ENCODE results near the gene ANKS3.

The ANKS3 gene

DNA sequence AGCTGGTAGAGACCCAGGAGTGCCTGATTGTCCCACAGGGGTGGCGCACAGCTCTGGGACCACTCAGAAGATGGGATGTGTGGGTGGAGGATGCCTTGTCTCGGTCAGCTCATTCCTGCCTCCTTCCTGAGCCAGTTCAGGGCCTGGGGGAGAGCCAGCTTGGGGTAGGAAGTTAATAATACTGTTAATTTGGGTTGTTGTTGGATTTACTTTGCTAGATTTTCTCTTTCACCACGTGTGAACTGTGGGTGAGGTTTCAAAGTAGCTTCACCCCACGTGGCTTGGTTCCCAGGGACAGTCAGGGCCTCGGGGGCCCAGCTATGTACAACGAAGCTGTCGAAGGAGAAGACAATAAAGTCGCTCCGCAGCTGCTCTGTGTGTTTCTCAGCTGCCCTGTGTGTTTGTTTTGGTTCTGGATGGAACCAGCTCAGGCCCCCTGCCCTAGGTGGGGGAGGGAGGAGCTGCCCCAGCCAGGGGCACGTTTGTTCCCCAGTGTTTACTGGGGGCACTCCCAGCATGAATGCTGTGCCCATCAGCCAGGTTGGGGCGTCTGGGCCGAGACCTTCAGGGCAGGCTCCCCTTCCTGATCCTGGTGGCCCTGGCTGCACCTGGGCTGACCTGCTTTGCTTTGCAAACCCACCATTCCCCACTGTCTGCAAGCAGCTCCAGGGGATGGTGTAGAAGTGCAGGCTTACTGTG, 38.4 kb downstream of the ANKS3 start:
- DNase-seq = no peak

DNA sequence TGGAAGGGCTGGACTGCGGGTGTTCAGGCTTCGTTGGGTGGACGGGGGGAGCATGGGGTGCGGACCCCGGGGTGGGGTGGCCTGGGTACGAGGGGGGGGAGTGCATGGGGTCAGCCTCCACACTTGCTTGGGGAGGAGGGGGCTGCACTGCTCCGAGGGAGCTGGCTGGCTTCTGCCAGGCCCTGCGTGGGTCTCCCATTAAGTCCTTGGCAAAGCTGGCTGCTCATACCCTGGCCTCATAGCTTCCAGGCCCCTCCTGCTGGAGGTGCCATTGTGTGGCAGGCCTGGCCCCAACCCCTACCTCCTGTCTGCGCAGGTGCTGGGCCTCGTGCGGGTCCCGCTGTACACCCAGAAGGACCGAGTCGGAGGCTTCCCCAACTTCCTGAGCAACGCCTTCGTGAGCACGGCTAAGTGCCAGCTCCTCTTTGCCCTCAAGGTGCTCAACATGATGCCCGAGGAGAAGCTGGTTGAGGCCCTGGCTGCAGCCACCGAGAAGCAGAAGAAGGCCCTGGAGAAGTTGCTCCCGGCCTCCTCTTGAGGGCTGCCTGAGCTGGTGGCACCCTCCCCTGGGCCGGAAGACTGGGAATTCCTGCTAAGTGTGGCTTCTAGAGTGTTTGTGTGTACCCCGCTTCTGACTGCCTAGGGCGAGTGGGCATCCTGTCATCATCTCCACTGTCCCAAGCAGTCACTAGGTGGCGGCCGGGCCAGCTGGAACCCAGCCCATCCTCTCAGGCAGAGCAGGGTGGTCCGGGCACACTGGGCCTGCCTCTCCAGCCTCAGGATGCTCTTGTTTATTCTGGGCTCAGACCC, 39.2 kb downstream of the ANKS3 start:
- DNase-seq = no peak

DNA sequence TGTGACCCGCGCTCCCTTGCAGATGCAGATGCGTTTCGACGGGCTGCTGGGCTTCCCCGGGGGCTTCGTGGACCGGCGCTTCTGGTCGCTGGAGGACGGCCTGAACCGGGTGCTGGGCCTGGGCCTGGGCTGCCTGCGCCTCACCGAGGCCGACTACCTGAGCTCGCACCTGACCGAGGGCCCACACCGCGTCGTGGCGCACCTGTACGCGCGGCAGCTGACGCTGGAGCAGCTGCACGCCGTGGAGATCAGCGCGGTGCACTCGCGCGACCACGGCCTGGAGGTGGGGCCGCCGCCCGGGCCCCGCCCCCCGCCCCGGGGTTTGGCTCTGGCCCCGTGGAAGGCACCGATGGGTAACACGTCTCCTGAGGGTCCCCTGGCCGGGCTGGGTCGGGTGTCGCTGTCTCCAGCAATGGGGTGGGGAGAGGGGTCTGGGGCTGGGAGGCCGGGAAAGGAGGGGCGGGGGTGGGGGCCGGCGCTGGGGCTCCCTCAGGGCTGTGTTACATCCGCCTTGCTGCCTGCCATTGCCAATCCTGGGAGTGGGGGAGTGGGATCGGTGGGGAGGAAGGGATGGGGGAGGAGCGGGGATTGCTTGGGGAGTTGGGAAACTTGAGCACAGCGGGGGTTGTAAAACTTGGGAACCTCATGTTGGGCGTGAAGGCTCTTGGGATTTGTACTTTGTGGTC, 40.0 kb downstream of the ANKS3 start:
- DNase-seq = peak; percentile 41

DNA sequence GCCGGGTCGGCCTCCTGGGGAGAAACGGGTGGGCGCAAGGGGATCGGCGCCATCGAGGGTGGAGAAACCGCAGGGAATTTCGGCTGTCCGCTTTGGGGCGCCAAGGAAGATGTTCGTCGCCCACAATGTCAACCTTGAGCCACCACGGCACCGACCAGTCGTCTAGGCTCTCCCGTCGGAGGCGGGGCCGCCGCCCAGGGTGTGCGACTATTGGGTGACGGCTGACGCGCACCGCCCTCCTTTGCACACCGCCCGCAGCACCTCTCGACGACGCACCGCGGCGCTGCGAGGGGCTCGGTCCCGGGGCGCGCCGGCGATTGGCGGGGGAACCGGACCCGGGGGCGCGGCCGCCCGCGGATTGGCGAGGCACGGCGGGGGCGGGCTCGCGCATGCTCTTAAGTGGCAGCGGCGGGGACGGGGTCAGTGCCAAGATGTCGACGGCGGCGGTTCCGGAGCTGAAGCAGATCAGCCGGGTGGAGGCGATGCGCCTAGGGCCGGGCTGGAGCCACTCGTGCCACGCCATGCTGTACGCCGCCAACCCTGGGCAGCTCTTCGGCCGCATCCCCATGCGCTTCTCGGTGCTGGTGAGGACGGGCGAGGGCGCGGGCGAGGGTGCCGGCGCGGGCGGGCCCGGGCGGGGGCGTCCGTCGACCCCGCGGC, 40.6 kb downstream of the ANKS3 start, which contains the start of gene NUDT16L1:
Gene NUDT16L1 (plus strand): TSS at position 267 of the 660 bp plus-strand sequence. CDS start 165 bp downstream, at position 432.
- DNase-seq = peak; percentile 93

DNA sequence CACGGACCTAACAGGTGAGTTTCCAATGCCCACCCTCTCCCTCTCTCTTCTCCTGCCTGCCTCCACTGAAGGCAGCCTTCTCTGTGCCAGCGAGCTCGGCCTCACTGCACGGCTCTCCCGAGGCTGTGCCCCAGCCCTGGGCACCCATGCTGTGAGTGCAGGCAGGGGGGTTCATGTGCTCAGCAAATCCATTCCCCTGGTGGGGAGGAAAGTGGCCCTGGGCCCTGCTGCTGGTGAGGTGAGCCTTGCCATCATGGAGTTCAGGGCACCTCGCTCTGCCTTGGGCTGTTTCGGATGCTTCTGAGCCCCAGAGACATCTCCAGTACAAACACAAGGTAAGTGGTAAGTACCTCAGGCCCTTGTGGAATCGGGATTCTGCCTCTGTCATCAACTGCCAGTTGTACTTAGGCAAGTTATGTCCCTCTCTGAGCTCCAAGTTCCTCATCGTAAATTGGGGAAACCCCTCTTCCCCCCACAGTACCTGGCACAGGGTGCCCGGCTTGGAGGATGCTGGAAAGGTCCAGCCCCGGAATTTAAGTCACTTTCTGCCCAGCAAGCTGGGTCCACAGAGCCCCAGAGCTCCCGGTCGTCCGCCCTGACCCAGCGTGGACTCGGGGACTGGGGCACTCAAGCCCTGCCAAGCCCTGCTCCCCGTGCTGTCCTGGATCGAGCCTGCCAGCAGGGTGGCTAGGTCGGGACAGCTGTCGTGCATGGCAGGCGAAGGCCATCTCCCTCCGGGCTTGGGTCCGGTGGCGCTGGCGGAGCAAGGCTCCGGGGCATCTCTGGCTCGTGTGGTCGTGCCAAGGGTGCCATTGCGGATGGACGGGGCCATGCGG, 41.4 kb downstream of the ANKS3 start:
- DNase-seq = no peak

DNA sequence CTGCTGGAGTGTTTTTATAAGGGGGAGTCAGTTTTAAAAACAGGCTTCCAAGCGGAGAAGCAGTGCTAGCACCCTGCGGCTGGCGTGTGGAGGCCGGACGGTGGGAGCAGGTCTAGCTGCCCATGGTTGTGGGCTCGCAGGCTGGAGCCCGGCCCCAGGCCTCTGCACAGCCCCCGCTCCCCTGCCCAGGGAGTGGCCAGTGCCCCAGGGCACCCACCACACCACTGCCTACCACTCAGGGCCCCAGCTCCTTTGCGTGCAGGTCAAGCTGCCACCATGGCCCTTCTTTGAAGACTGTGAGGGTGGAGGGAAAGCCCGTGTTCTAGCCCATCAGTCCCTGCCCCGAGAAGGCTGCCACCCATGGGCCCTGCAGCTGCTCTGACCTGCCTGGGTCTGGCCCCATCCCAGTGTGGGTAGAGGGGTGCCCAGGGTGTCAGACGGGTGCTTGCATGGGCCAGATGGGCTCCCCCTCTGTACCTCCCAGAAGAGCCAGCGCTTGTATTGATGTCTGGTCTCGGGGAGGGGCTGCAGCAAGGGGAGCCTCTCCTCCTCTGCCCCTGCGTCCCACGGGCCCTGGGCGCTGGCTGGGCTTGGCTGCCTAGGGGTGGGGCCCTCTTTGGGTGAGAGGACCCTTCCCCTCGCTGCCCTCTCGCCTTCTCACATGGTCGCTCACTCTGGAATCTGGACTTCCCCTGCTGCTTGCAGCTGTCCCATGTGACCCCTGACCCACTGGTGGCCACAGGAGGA, 42.2 kb downstream of the ANKS3 start:
- no peak for DNase-seq

DNA sequence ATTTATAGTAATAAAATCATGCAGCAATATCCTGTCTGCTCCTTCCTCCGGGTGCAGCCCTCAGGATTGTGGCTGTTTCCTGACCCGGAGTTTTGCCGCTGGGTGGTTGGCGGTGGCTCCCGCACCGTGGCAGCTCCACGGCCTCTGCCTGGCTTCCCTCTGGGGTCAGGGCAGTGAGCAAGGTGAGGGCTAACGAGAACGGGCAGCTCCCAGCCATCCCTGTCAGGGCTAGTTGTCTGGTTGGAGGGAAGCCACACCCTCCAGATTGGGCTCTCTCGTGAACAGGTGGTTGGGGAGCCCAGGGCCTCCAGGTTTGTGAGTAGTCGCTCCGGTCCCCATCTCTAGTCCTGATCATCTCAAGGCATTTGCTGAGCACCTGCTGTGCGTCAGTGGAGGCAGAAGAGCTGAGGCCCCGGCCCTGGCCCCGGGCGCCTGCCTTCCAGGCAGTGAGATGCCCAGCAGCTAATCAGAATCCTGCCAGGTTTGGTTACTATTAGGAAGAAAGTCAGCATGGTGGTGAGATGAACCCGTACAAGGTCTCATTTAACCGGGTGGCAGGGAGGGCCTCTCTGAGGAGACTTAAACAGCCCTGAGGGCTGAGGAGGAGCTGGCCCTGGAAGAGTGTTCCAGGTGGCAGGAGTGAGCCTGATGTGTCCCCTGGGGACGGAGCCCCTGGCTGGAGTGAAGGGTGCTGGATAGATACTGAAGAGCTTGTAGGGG, 43.0 kb downstream of the ANKS3 start:
- no peak for DNase-seq

DNA sequence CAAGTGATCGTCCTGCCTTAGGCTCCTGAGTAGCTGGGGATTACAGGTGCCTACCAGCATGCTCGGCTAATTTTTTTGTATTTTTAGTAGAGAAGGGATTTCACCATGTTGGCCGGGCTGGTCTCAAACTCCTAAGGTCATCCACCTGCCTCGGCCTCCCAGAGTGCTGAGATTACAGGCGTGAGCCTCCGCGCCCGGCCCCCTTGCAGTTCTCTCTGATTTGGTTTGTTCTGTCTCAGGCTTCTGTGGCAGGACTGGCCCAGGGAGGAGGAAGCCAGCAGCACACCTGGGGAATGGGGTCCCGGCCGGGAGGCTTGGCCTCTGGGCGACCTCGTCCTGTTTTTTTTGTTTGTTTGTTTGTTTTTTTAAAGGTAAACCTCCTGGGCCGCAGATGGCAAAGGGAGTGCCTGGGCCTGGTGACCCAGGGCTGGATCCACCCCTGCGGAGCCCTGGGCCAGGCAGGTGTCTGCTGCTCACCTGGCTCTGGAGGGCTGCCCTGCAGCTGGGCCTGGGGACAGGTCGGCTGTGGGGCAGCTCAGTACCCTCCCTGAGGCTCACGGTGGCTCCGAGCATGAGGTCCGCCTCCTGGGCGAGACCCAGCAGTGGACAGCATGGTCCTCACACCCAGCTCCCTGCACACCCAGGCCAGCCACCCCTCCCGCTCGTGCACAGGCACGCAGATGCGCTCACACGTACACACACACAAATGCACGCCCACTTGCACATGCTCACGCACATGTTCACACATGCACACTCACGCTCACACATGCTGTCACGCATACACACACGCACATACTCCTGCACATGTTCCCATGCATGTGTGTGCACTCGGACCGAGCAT, 44.0 kb downstream of the ANKS3 start:
- DNase-seq = no peak

DNA sequence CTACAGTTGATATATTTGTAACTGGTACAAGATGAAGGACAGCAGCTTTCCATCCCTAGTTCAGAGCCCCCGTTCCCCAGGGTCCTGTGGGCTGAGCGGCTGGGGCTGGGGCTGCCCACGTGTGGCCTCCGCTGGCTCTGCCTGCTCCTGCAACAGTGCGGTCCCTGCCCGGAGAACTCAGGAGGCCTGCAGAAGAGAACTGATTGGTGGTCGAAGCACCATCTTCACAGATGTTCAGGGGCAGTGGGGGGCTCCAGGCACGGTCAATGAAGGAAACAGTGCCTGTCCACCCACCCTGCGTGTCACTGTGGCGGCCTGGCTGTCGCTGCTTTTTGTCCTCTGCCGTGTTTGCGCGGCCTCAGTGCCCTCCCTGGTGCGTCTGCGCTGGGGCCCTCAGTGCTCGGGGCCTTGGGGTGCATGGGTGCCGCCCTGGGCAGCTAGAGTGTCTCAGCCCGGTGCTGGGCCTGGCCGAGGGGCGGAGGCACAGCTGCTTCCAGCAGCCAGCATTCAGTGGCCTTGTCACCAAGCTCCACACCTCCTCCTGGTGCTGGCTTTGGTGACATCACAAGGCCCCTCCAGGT, 44.9 kb downstream of the ANKS3 start:
- no peak for DNase-seq

DNA sequence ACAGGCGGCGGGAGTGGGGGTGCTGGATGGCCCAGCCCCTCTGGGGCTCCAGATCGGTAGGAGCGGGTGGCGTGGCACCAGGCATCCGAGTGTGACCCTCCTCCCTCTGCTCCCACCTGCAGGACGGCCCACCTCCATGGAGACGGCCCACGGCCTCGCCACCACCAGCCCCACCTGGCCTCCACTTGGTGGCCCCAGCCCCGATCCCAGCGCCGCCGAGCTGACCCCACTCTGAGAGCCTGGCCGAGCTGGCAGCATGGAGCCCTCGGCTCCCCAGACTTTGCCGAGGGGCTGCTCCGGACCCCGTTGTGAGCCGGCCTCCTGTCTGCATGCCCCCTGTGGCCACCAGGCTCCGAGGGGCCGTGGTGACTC, 45.4 kb downstream of the ANKS3 start:
- no peak for DNase-seq

DNA sequence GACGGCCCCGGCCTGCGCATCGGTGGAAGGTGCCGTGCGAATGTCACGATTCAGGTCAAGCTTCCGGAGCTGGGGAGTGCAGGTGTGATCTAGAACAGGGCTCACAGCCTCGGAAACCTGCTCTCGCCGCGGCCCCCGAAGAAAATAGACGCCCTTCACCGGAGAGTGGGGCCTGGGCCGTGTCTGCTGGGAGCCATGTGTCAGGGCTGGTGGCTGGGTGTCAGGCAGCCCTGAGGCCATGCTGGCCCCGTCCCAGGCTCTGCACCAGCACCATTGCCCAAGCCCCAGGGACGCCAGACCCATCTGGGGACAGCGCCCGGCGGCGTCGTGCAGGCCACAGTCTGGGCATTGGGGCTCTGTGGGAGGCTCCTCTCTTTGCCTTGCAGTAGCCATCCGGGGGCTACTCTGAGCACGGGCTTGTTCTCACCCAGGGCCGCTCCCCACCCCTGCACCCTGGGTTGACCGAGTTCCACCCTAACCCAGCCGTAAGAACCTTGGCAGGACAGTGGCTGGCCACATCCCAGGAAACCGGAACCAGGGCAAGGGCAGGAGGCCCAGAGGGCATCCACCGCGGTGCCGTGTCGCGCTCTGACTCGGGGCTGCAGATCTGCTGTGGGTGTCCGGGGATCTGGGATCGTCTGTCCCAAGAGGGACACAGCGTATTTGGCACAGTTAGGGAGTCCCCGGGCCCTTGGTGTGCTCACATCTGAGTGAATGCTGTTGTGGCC, 46.0 kb downstream of the ANKS3 start:
- no peak for DNase-seq

DNA sequence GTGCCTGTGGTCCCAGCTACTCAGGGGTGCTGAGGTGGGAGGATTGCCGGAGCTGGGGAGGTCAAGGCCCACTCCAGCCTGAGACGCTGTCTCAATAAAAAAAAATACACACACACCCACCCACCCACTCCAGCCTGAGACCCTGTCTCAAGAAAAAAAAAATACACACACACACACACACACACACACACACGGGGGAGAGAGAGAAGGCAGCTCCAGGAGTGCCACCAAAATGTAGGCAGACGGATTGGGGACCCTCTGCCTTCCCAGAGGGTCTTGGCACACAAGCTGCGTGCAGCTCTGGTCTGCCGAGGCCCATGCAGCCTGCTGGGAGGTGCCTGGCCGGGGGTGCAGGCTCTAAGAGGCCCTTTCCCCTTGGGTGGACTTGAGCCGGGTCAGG, 46.7 kb downstream of the ANKS3 start:
- no peak for DNase-seq

DNA sequence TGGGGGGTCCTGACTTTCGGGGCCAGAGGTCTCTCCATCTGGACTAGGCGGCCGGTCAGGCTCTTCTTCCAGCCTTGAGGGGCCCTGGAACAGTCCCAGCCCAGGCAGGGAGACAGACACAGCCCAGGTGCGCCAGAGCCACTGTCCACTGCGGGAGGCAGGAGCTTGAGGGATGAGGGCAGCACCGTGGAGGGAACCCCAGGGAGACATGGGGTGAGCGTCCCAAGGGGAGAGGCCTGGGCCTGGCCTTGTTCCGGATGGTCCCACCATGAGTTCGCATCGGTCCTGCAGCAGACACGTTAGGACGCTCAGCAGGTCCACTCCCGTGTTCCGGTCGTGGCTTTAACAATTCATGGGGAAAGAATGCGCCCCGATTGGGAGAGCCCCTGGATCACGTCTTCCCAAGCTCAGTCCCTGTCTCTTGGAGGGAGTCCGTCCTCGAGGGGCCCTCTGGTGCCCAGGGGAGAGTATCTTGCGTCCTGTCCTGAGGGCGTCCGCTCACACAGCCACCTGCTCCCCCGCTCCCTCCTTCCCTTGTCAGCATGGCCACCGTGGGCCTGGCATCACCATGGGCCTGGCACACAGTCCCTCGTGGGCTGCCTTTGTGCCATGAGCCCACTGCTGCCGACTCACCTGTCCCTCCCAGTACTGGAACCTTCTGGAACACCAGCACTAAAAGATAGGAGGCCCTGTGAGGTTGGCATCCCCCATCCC, 47.4 kb downstream of the ANKS3 start:
- DNase-seq = no peak

DNA sequence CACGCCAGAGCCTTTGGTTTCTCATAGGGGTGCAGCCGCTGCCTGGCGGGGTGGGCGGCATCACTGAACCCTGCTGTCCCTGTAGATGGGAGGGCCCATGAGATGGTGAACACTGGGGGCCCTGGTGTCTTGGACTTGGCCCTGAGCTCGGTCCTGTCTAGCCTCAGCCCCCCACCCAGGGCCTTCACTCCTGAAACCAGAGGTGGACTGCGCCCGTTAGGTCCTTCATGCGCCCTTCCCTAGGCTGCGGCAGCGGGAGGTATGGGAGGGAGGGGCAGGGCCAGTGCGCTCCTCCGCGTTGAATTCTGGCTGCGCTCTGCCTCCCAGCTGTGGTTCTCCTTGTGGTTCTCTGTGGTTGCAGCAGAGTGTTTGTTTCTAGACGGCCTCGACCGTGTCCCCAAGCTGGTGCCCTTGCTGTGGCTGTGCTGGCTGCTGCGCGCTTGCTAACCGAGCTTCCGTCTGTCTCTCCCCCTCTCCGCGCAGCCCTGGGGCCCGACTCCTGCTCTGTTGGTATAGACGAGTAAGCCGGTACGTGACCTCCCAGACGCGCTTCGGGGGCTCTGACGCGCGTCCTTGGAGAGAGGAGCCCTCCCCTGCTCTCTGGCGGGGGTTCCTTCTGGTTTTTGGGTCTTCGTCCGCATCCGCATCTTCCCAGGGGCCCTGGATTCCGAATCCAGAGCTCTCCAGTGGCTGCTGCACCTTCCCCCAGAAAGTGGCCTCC, 48.1 kb downstream of the ANKS3 start:
- no peak for DNase-seq

DNA sequence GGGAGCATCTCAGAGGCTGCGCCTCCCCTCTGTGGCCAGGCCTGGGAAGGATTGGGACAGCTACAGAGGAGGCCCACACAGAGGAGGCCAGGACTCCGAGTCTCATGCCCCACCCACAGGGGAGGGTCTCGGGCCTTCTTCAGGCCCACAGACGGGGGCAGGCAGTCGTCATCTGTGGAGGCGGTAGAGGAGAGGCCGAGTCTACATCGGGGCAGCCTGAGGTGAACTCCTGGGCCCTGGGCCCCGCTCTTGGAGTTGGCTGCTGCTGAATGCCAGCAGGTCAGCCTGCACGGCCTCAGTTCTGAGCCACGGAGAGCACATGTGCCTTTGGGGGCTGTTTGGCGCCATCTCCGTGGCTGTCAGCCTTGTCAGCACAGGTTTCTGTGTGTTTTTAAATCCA, 48.8 kb downstream of the ANKS3 start:
- no peak for DNase-seq

DNA sequence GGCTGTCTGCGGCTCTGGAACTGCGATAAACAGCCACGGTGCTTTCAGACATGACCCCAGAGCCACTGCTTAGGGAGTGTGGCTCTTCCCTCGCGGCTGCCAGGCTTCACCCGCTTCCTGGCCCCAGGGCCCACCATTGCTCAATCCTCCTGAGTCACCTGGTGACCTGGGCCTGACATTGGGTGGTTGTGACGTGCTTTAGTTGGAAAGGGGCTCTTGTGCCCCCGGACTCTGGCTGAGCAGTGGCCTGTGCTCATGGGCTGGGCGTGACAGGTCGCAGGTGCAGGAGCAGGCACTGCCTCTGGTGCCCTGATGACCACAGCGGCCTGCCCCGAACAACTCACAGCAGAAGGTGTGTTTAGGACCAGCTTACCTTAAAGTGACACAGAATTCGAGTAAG, 49.3 kb downstream of the ANKS3 start:
- no peak for DNase-seq

DNA sequence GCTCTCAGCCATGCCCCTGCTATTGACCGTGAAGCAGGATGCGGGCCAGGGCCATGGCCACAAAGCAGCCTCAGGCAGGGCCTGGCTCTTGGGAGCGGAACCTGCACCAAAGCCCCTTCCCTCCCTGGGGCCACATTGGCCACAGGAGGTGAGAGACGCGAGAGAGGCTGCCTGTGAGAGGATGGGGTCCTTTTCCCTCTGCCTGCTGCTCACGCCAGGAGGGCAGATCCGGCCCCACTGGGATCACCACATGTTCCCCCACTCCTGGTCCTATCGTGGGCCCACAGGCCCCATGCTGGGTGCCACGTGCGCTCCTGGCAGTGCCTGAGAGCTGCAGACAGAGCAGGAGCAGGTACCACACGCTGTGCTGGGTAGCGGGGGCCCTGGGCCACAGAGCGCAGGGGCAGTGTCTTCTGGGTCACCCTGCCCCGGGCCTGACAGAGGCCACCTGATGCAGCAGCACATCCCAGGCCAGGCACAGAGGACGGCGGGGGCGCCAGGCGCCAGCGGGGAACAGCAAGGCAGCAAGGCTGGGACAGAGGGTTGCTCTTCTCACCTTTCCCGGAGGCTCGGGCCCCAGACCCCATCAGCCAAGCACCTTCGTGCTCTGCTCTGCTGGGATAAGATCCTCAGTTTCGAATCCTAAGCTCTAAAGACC, 49.9 kb downstream of the ANKS3 start:
- DNase-seq = no peak

Measured in effector CD4-positive, alpha-beta T cell (primary cell).